Progenitor cell of endocrine pancreas (in vitro differentiated cells): ENCODE data around the gene ASTL. TPM values are rescaled to one million over a fixed set of nuclear protein-coding genes. Genes with fewer than 3 reads are reported as not detected.

Experiments used
- DNase-seq: peaks from one replicate; pipeline ENCODE4 v3.0.0; 2021; ENCODE audit warnings: low spot score; ENCODE audit not compliant: unreplicated experiment
- H3K27ac Mint-ChIP-seq: 2 replicates; pipeline ENCODE4 v1.8.0; 2021; ENCODE audit warnings: mild to moderate bottlenecking, moderate library complexity, mixed read lengths
- H3K27me3 Mint-ChIP-seq: 2 replicates; pipeline ENCODE4 v1.8.0; 2021; ENCODE audit warnings: mixed read lengths
- H3K36me3 Mint-ChIP-seq: 2 replicates; pipeline ENCODE4 v1.8.0; 2022; ENCODE audit warnings: mixed read lengths; ENCODE audit not compliant: insufficient read depth
- H3K4me1 Mint-ChIP-seq: 2 replicates; pipeline ENCODE4 v1.8.0; 2021; ENCODE audit warnings: low read depth, mixed read lengths
- H3K4me3 Mint-ChIP-seq: 2 replicates; pipeline ENCODE4 v1.8.0; 2021; ENCODE audit warnings: low read depth, mild to moderate bottlenecking, moderate library complexity, mixed read lengths
- H3K9me3 Mint-ChIP-seq: 2 replicates; pipeline ENCODE4 v1.8.0; 2021; ENCODE audit warnings: low read depth, mixed read lengths
- CTCF ChIP-seq: fragments of 200-600 bp; sonication (generic); IDR thresholded peaks from one replicate; pipeline ENCODE4 v1.5.0; 2021; ENCODE audit warnings: antibody characterized with exemption, mild to moderate bottlenecking; ENCODE audit not compliant: unreplicated experiment
- total RNA-seq: library from RNA; stranded (reverse); gene quantifications from 2 replicates; pipeline ENCODE4 v1.2.1, GENCODE V29; 2021

Gene ASTL
- total RNA-seq, 1 donor from 2014 or later, result 0.29 TPM

DNA sequence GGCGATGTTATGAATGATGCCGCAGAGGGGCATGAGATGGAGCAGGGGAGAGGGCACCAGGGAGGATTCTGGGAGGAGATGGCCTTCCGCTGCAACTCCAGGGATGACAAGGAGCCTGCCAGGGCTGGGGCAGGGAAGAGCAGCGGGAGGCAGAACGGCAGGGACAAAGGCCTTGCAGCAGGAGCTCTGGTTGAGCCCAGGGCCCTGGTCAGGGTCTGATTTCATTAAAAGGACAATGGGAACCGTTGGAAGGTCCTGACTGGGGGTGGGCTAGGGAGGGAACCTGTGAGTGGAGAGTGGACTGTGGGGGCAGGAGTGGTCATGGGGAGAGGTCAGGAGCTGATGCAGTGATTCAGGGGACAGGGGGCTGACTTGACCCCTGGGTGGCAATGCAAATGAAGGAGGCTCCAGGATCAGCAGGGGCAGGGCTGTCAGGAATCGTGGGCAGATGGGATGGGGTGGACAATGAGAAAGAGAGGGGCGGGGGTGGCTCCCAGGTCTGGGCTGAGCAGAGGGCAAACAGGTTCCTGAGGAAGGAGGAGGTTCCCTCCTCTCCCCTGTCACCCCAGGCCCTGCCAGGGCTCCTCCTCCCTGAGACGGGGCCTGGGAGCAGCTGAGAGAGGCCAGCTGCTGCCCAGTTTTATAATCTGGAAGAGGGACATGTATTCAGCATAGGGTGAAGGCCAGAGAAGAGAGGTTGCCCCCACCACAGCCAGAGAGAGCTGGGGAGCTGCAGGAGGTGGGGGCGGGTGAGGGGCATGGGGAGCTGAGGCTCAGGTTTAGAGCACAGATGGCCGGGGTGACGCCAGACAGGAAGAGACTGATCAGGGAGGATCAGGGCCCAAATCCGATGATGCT, 14.2 kb upstream of the ASTL start:
- H3K9me3 Mint-ChIP-seq, result no peaks in the 10 kb centered on the region
- H3K27ac Mint-ChIP-seq, result no peak overlapping the region
- H3K27me3 Mint-ChIP-seq, result peaks cover 17% of the 10 kb centered on the region
- H3K36me3 Mint-ChIP-seq, result no peaks in the 10 kb centered on the region
- TF ChIP-seq CTCF, result no peak
- H3K4me1 Mint-ChIP-seq, result no peaks in the 10 kb centered on the region
- DNase-seq, result no peak
- no peak overlapping the region for H3K4me3 Mint-ChIP-seq

DNA sequence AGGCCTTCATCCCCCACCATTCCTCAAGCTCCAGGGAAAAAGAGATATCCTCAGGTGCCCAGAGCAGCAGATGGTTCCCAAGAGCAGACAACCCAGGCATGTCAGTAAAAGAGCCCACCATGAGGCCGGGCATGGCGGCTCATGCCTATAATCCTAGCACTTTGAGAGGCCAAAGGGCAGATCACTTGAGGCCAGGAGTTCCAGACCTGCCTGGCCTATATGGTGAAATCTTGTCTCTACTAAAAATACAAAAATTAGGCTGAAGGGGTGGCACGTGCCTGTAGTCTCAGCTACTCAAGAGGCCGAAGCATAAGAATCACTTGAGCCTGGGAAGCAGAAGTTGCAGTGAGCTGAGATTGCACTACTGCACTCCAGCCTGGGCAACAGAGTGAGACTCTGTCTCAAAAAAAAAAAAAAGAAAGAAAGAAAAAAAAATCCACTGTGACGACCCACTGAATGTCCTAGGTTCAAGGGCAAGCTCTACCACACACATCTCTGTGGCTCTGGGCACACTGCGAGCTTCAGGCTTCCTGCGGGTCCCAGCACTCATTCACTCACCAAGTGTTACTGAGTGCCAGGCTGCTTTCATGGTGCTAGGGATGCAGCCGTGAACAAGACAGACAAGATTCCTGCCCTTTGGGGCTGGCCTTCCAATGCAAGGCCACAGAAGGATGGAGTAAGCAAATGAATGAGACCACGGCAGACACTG, 13.4 kb upstream of the ASTL start:
- Mint-ChIP-seq H3K9me3 (no peaks in the 10 kb centered on the region), H3K27me3 (peaks cover 25% of the 10 kb centered on the region), H3K36me3 (no peaks in the 10 kb centered on the region), H3K4me1 (no peaks in the 10 kb centered on the region), H3K4me3 (no peak overlapping the region), H3K27ac (peak overlapping the region; percentile 33)
- TF ChIP-seq CTCF, result no peak
- DNase-seq, result no peak

- Mint-ChIP-seq H3K9me3 (no peaks in the 10 kb centered on the region), H3K27me3 (peaks cover 30% of the 10 kb centered on the region), H3K4me3 (no peak overlapping the region), H3K36me3 (no peaks in the 10 kb centered on the region), H3K4me1 (no peaks in the 10 kb centered on the region), H3K27ac (peak overlapping the region; percentile 33)
- no peak for DNase-seq
- TF ChIP-seq CTCF, result no peak
These were observed 12.7 kb upstream of the ASTL start for GRCh38 chr2:96150791-96151594.

- Mint-ChIP-seq H3K27ac (no peak overlapping the region), H3K36me3 (no peaks in the 10 kb centered on the region), H3K27me3 (peaks cover 33% of the 10 kb centered on the region), H3K4me1 (no peaks in the 10 kb centered on the region), H3K9me3 (no peaks in the 10 kb centered on the region), H3K4me3 (no peak overlapping the region)
- no peak for DNase-seq
- TF ChIP-seq CTCF, result no peak
These were observed 11.8 kb upstream of the ASTL start for GRCh38 chr2:96150007-96150640.
